Activated CD8-positive, alpha-beta memory T cell treated with anti-CD3 and anti-CD28 coated beads for 4 hours (primary cell): ENCODE data around the gene VPS26C.
"Not testable (repeated sequence)": the region's sequence is repeated elsewhere in the genome, so short reads cannot be mapped to it uniquely, and the experiment has no call there.

Experiments
- DNase-seq, 2 donors: peaks; one replicate each; pipeline ENCODE4 v3.0.0-alpha.2; 2020; ENCODE audit warnings: low read depth in 2 of 2

VPS26C gene

DNA sequence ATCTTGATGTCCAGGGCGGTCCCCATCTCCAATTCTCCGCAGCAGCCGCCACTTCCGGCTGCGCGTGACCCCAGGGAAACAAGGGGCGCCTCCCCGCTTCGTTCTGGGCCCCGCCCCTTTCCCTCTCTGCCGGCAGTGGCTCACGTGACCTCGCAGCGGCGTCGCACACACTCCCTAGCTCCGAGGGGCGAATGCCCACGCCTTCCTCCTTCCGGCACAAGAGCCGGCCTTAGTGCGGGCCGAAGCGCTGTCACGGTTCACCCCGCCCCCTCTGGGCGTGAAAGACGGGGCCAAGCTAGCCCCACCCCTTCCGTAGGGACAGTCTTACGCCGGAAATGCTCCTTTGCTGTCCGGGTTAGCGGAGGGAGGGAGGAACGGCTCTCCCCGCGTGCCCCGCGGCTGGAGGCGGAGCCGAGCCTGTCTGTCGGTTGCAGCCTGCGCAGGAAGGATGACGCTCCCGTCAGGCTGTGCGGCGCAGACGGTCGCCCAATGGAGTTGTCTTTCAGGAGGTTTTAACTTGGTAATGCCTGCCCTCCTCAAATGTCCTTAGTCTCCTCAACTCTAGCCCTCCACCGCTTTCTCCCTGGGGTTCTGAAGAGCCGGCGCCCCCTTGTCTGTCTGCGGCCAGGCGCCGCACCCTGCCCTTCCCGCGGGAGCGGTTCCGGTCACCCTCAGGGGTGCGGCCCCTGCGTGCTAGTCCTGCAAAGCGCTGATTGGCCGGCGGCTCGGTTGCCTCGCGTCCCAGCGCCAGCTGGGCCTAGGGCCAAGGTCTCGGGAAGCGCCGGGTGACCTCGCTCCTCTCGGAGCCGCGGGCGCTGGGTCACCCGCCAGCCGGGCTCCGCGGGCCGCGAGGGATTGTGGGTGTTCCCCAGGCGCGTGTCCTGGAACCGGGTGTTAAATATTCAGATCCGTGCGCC, at the start of gene VPS26C:
VPS26C (minus strand) TSS at position 66 of the 917 bp plus-strand sequence; CDS start at position 26, 40 bp downstream.
- peak; percentile 97 to 98 for DNase-seq

DNA sequence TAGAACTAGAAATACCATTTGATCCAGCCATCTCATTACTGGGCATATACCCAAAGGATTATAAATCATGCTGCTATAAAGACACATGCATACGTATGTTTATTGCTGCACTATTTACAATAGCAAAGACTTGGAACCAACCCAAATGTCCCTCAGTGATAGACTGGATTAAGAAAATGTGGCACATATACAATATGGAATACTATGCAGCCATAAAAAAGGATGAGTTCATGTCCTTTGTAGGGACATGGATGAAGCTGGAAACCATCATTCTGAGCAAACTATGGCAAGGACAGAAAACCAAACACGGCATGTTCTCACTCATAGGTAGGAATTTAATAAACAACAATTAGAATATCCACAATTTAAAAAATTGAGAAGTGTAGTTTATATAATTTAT, 48.9 kb upstream of the VPS26C start:
- DNase-seq, result not testable (repeated sequence)

DNA sequence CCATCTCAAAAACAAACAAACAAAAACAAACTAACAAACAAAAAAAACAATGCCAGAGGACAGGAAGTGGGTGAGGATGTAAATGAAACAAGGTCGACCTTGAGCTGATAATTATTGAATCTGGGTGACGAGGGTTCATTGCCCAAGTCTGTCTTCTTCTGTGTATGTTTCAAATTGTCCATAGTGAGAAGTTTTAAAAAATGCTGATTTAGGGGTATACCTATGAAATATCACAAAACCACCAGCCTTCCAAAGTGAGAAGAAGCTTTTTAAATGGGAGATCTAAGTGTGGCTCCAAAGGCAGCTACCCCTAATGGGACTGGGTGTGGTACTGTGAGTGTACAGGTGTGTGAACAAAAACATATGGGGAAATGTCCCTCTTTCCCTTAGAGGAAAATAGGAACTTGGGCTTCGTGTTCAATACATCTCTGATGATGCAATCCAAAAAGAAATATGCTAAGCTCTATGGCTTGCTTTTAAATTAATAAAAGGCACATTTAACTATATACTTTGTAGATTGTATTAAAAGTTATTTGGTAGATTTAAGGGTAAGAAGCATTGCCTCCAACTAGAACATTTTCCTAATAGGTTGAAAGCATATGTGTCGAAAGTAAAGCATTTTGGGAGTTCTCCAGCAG, 33.1 kb upstream of the VPS26C start:
- no peak for DNase-seq

DNA sequence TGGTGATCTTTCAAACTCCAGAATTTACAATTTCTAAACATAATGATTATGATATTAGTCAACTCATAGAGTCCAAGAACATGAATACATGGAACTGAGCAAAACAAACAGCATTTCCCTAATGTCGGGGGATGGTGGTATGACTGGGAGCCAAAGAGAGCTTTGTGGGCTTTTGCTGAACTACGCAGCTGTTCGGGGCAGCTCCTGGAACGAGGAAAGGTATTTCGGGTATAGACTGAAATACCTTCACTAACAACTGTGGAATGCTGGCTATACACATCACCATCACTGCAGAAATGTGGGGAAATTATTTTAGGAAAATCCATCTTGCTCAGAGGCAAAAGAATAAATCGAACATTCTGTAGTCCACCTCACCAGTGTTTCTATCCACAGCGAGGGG, 30.2 kb upstream of the VPS26C start:
- no peak for DNase-seq

DNA sequence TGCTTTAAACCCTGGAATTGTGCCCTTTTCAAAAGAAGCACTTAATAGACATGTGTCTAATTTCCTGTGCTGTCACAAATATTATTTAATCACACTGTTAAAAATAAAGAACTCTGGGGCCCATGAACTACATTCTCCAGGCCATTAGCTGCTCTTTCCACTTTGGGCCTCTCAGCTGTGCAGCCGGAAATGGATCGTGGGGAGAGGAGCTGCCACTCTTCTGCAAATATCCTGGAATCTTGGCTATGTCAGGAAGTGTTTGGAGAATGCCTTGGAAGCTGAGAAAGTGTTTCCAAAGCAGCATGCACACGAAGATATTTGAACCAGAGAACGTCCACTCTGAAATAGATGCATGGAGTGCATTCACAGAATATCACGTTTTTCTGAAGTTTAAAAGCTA, 27.5 kb upstream of the VPS26C start:
- DNase-seq, result no peak

DNA sequence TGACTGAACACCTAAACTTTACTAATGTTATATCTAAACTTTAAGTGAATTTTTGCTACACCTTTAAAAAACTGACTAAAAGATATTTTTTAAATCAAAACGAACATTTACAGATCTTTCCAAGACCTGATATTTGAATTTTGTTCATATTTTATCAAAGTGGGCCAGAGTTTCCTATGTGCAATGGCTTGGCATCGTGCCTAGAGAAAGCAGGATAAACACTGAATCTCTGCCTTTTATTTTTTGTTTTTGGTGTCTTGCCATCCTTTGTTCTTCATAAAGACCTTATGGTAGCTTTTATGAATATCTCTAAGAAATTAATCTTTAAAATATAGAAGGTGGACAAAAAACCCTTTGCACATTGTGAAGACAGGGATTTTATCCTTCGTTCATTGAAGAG, 25.8 kb upstream of the VPS26C start:
- DNase-seq, result no peak

DNA sequence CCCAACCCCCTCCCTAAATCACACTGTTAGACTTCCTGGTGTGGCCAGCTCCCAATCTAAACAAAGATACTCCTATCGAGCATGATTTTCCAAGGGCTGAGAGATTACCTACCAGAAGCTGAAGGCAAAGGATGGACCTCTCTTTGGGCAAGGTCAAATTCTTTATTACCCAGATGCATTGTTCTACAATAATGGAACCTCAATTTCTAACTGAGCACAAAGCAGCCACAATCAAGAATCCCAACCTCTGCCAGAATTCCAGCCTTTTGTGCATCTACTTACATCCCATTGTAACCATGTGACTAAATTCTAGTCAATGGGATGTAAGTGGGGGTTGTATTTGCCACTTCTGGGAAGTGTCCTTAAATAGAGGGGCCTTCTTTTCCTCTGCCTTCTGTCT, 24.9 kb upstream of the VPS26C start:
- no peak for DNase-seq

DNA sequence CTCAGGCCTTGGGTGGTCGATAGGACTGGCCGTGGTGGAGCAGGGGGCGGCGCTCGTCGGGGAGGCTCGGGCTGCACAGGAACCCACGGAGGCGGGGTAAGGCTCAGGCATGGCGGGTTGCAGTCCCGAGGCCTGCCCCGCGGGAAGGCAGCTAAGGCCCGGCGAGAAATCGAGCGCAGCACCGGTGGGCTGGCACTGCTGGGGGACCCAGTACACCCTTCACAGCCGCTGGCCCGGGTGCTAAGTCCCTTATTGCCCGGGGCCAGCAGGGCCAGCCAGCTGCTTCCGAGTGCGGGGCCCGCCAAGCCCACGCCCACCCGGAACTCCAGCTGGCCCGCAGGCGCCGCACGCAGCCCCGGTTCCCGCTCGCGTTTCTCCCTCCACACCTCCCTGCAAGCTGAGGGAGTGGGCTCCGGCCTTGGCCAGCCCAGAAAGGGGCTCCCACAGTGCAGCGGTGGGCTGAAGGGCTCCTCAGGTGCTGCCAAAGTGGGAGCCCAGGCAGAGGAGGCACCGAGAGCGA, 16.1 kb upstream of the VPS26C start:
- DNase-seq, result not testable (repeated sequence)

DNA sequence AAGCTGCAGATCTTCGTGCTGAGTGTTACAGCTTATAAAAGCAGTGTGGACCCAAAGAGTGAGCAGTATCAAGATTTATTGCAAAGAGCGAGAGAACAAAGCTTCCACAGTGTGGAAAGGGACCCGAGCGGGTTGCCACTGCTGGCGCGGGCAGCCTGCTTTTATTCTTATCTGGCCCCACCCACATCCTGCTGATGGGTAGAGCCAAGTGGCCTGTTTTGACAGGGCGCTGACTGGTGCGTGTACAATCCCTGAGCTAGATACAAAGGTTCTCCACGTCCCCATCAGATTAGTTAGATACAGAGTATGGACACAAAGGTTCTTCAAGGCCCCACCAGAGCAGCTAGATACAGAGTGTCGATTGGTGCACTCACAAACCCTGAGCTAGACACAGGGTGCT, 15.5 kb upstream of the VPS26C start:
- not testable (repeated sequence) for DNase-seq

DNA sequence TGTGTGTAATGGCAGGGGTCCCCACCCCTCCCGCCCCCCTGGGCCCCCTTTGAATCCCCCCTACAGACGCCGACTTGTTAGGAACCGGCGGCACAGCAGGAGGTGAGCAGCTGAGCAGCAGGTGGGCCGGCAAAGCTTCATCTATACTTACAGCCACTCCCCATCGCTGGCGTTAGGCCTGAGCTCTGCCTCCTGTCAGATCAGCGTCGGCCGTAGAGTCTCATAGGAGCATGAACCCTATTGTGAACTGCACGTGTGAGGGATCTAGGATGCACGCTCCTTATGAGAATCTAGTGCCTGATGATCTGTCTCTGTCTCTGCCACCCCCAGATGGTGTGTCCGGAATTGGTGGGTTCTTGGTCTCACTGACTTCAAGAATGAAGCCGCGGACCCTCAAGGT, 14.9 kb upstream of the VPS26C start:
- DNase-seq, result no peak

DNA sequence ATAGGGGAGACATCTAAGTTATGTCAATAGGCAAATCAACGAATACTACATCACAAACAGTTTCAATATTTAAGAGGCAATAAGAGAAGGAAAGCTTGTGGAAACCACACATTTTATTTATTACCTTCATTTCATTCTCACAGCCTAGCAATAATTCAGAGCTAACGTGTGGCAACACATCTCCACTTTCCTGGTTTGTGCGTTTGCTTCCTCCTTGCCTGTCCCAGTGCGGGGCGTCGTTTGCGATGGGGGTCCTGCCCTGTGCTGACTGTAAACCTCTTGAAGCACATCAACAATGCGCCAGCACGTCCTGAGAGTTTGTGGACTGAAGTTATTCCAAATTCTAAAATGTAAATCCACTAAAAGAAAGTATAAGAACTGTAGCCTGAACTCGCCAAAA, 14.4 kb upstream of the VPS26C start:
- no peak for DNase-seq

DNA sequence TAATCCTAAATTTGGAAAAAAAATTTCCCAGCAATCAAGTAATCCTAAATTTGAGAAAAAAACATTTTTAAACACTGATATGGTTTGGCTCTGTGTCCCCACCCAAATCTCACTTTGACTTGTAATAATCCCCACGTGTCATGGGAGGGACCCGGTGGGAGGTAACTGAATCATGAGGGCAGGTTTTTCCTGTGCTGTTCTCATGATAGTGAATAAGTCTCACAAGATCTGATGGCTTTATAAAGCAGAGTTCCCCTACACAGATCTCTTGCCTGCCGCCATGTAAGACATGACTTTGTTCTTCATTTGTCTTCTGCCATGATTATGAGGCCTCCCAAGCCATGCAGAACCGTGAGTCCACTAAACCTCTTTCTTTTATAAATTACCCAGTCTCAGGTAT, 12.1 kb upstream of the VPS26C start:
- DNase-seq, result not testable (repeated sequence)

DNA sequence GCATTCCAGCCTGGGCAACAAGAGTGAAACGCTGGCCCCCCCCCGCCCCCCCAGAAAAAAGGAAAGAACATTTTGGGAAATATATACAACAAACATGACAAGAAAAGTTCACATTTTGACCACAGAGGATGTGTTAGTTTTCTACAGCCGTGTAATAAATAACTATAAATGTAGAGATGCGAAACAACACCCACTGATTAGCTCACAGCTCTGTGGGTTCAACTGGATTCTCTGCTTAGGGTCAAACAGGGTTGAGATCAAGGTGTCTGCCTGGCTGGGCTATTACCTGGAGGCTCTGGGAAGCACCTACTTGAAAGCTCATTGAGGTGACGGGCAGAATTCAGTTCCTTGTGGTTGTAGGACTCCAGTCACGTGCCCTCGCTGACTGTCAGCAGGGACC, 11.1 kb upstream of the VPS26C start:
- no peak for DNase-seq

DNA sequence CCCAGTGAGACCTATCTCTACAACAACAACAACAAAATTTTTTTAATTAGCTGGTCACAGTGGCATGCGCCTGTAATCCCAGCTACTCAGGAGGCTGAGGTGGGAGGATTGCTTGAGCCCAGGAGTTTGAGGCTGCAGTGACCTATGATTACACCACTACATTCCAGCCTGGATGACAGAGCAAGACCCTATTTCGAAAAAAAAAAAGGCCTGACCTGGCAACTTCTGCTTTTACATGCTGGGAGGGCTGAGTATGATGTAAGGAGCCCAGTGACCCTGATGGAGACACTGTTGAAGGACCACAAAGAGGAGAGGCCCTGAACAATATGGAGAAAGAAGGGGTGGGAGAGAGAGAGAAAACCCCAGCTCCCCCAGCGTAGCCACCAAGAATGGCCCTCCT, 9.2 kb upstream of the VPS26C start:
- no peak for DNase-seq

DNA sequence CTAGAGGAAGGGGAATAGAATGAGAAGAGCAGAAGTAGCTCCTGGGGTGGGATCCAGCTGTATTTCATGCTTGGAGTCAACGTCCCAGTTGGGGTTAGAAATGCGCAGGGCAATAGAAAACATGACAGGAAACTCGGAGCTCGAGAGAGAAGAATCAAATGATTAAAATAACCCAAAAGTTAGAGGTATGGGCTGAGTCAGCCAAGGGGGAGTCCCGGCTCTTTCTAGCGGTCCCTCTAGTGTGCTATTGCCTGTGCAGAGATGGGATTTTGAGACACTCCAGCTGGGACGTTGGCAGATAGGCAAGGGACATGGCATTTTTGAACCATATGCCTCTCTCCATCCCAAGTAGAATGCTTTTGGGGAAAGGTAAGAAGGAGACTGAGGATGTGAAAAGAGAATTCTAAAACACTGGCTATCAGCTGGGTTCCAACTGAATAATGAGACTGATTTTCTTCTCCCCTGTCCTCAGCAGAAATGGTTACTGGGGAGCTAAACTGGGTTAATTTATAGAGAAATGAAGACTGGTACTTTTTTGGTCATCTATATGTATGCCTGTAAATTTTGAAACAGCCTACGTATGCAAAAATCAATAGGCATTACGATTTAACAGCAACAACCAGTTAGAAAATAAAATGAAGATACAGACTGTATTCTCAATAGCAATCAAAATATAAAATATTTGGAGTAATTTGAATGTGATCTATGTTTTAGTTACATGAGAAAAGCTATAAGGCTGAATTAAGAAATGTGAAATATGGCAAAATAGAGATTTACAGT, 7.0 kb upstream of the VPS26C start:
- no peak for DNase-seq

DNA sequence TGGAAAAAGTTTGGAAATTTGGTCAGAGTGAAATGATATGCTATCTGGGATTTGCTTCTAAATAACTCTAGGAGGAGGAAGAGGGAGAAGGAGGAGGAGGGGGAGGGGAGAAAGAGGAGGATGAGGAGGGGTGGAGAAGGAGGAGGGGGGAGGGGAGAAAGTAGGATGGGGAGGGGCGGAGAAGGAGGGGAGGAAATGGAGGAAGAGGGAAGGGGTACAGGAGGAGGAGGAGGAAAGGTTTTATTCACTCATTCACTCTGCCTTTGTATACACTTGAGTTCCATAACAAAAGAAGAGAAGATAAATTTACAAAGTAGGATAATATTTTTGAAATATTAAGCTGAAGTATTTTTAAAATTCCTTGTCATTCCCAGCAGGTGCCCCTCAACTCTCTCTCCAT, 6.3 kb upstream of the VPS26C start:
- DNase-seq, result no peak

DNA sequence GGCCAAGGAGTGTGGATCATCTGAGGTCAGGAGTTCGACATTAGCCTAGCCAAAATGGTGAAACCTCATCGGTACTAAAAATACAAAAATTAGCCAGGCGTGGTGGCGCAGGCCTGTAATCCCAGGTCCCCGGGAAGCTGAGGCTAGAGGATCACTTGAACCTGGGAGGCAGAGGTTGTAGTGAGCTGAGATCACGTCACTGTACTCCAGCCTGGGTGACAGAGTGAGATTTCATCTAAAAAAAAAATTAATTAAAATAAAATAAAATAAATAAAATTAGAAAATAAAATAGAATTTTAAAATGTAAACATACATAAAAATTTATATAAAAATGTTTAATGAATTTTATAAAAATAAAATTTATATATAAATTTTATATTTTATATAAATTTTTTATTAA, 5.8 kb upstream of the VPS26C start:
- DNase-seq, result no peak

DNA sequence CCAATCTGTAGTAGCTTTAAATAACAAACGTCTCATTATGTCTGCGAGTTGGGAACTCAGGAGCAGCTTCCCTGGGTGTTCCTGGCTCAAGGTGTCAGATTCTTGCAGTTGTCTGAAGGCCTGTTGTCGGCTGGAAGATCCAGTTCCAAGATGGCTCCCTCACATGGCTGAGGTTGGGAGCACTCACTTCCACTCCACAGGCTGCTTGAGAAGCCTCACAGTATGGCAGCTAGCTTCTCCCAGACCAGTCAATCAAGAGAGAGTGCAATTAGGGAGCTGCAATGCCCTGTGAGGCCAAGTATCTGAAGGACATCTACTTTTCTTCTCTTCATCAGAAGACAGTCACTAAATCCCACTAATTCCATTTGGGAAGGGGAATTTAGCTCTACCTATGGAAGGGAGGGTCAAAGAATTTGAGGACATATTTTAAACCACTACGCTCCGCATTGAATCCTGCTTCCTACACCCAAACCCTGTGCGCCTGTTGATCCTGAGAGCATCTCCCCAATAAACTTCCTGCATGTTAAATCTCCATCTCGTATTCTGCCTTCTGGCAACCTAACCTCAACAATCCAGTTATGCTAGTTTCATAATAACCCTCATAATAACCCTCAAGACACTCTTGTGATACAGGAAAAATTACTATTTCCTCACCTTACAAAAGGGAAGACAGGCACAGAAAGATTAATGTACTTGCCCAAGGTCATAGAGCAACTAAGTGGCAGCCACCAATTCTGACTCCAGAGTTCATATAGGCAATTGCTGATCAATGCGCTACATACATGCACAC, 3.6 kb upstream of the VPS26C start:
- no peak for DNase-seq

DNA sequence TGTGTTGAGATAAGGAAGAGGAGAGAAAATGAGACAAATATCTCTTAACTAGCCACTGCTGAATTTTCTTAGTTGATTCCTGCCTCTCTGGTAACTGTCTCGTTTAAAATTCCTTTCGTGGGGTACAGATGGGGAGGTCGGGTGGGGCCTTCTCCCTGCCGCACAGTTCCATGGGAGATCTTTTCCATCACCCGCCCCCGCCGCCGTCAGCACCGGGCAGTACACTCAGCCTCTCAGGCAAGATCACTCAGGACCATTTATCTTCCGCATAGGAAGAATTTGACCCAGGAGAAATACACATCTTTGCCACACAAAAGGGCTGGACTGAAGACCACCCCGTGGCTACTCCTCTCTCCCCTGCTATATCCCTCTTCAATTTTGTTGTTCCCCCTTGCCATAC, 2.3 kb upstream of the VPS26C start:
- no peak for DNase-seq

DNA sequence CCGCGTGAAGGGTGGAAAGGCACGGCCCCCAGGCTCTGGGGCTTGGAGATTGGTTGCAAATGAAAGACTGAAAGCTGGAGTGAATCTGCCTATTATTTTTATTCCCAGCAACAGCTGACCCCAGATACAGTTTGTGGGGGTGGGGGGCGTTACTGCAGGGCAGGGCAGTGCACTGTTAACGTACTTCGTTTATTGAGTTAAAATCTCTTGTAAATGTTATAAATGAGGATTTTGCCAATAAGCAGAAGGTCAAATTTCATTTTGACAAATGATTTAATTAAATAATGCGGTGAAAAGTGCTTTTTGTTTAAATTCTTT, 1.0 kb upstream of the VPS26C start:
- no peak for DNase-seq

DNA sequence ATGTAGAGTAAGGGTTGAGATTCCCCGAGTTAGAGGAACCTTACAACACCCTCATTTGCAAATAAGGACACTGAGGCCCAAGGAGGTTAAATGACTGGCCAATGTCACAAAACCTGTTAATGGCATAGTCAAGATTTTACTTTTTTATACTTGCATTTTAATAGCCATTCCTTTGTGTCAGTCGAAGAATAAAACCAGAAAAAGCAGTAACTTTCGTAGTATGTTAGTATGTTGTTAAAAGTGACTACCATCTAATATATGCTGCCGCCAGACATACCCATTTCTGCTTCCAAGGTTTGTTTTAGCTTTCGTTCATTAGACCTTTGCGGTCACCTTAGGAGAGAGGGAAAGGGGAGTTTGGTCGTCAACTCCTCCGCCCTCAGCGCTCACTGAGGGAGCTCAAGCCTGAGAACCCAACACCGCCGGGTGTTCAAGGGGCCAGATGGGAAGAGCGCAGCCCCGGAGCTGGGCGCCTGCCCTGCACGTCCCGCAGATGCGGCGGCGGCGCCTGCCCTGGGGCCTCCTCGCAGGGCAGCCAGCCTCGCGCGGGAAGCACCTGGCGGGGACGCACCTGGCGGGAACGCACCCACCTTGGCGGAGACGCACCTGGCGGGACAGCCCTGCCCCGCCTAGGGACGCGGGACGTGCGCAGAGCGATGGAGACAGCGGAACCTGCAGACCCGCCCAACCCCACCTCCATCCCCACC, 466 bp downstream of the VPS26C start:
- DNase-seq, result no peak
